Mucosa of descending colon (tissue), 3 donors: ENCODE results near the gene BRD3. TPM values are rescaled to one million over a fixed set of nuclear protein-coding genes. Genes with fewer than 3 reads are reported as not detected.

Source experiments
- ATAC-seq: fragments of 200-7000 bp; cut with Tn5 transposase; one replicate; pipeline ENCODE4 v1.9.1; 2020; ENCODE audit warnings: mild to moderate bottlenecking, moderate library complexity
- DNase-seq, 3 donors: peaks; one replicate each; pipeline ENCODE4 v3.0.0-alpha.2; 2020
- H3K36me3 ChIP-seq: fragments of 200-600 bp; one replicate; pipeline ENCODE4 v1.8.0; 2021; ENCODE audit warnings: low read depth, mild to moderate bottlenecking
- H3K4me1 ChIP-seq: fragments of 200-600 bp; one replicate; pipeline ENCODE4 v1.8.0; 2021; ENCODE audit warnings: low read depth, mild to moderate bottlenecking
- H3K4me3 ChIP-seq: fragments of 200-600 bp; one replicate; pipeline ENCODE4 v1.8.0; 2021; ENCODE audit warnings: mild to moderate bottlenecking
- H3K9me3 ChIP-seq: fragments of 200-600 bp; one replicate; pipeline ENCODE4 v1.8.0; 2021; ENCODE audit warnings: mild to moderate bottlenecking
- intact Hi-C, 2 donors: fragments of 100-400 bp; cut with DNase I in 1 of 2; cut with micrococcal nuclease in 1 of 2; formaldehyde crosslinking; loops; one replicate each; pipeline versions ENCODE4 v1.11.0 to v1.11.1; 2022; cut with DNase I, micrococcal nuclease
- total RNA-seq, 3 donors: library from RNA; stranded (reverse); fragmentation: NEBNext Ultra II Directional in 2 of 3; extraction: Animal tissue kit (Norgen Biotek cat#: 25700) in 2 of 3; gene quantifications; one replicate each; pipeline versions ENCODE4 v1.2.1 to v1.2.4, GENCODE V29; 2021 to 2023
- TF ChIP-seq, protein P1 (sequence below): fragments of 200-600 bp; IDR thresholded peaks from one replicate; pipeline ENCODE4 v1.8.0; 2022; ENCODE audit warnings: antibody characterized with exemption, mild to moderate bottlenecking
- donor health status: DM: no; HTN: no; CAD: no; lungs with moderate emphysema.
- donor health status: DM: no; HTN: no; CAD: no.
- donor health status: DM: no; HTN: yes; CAD: no.

Gene BRD3
- total RNA-seq, 3 donors from 2014 or later: 19.4 to 56.0 (median 29.4) TPM

DNA sequence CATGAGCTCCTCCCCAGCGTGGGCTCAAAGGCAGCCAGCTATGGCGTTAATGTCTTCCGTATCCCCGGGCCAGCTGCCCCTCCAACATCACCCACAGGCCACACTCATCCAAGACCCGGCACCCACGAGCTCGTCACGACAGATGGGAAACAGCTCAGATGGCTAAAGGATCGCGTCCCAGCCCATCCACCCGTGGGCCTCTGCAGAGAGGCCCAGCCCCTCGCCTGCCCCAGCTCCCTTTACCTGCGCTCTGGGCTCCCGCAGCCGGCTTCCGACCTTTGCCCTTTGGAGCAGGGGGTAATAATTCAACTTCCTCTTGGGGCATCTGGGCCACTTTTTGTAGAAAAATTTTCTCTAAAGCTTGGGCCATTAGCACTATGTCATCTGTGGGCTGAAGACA is 16.5 kb downstream of the BRD3 start:
- intact Hi-C loops: no loop called here
- no peak overlapping the region for H3K4me3 ChIP-seq
- ATAC-seq: no peak
- peak in 2 of 3 donors; percentile 28 to 37 for DNase-seq
- H3K36me3 ChIP-seq: peaks cover 3% of the 10 kb centered on the region
- peaks cover 10% of the 10 kb centered on the region for H3K4me1 ChIP-seq
- TF ChIP-seq, protein P1, sequence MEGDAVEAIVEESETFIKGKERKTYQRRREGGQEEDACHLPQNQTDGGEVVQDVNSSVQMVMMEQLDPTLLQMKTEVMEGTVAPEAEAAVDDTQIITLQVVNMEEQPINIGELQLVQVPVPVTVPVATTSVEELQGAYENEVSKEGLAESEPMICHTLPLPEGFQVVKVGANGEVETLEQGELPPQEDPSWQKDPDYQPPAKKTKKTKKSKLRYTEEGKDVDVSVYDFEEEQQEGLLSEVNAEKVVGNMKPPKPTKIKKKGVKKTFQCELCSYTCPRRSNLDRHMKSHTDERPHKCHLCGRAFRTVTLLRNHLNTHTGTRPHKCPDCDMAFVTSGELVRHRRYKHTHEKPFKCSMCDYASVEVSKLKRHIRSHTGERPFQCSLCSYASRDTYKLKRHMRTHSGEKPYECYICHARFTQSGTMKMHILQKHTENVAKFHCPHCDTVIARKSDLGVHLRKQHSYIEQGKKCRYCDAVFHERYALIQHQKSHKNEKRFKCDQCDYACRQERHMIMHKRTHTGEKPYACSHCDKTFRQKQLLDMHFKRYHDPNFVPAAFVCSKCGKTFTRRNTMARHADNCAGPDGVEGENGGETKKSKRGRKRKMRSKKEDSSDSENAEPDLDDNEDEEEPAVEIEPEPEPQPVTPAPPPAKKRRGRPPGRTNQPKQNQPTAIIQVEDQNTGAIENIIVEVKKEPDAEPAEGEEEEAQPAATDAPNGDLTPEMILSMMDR: no peak
- H3K9me3 ChIP-seq: no peaks in the 10 kb centered on the region

DNA sequence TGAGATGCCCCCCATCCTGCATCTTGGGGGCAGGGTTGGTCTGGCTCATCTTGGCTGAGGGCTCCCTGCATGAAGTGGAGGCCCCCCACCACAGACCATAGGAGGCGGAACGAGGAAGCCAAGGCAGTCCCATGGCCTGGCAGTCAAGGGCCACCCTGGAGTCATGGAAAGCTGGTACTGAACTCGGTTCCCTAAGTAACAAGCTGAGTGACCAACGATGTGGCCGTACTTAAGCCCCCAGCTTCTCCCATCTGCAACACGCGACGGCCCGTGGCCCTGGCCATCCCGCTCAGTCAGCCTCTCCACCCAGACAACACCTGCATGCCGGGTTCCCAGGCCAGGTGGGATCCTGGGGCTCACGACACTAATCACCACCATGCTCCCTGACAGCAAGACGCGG is 17.1 kb downstream of the BRD3 start:
- no peak for DNase-seq
- TF ChIP-seq, protein P1: no peak

DNA sequence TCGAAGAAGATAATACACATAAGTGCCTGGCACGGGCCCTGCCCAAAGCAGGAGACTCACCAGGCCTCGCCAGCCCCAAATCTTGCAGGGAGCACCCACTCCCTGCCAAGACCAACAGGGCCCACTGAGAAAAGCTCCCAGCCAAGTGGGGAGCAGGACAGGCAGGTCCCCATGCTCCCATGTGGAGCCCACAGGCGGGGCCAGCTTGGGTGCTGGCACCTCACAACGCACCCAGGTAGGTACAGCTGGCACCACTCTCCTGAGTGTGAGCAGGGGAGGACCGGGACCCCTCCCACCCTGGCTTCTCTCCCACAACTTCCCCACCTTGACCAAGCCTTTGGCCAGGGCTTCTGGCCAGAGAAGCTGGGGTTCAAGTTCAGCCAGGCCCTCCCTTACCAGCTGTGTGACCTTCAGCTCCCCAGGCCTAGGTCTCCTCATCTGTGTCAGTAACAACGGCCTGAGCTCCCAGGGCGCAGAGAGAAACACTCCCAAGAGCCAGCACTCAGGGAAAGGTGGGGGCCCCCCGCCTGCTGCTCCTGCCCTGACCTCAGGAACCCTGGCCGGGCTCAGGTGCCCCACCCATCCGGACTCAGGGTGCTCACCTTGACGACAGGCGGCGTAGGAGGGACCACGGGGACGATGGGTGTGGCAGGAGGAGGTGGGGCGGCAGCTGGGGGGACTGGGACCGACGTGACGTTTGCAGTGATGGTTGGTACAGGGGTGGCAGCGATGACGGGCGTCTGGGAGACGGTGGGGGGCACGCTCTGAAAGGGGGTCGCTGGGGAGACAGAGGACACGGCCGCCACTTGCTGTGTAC is 17.8 kb downstream of the BRD3 start:
- no peaks in the 10 kb centered on the region for H3K9me3 ChIP-seq
- peaks cover 3% of the 10 kb centered on the region for H3K36me3 ChIP-seq
- DNase-seq (peak; percentile 68 to 73 (median 68)), ATAC-seq (peak; percentile 75)
- intact Hi-C loops: no loop called here
- H3K4me3 ChIP-seq: no peak overlapping the region
- TF ChIP-seq, protein P1: no peak
- H3K4me1 ChIP-seq: no peaks in the 10 kb centered on the region

More for the DNA sequence above, 17.1 kb downstream of the BRD3 start:
- H3K4me3 ChIP-seq: no peak overlapping the region
- no peak for ATAC-seq
- no peaks in the 10 kb centered on the region for H3K9me3 ChIP-seq
- peaks cover 3% of the 10 kb centered on the region for H3K36me3 ChIP-seq
- intact Hi-C loops: no loop called here
- peaks cover 4% of the 10 kb centered on the region for H3K4me1 ChIP-seq

DNA sequence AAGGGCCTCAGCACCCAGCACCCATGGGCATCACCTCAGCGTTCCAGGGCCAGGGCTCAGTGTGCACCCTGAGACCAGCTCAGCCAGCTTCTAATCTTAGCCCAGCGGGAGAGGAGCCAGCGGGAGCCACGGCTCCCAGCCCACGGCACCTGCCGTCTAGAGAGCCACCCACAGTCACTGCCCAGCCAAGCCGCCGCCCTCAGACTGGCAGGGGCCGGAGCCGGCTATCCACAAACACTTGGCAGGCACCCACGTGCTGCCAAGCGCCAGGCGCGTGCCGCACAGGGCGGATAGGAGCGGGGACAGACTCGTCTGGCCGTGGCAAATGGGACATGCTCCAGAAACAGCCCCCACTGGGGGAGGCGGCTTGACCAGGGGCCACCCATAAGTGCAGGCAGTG is 18.6 kb downstream of the BRD3 start:
- no peak overlapping the region for H3K4me3 ChIP-seq
- intact Hi-C loops: no loop called here
- H3K36me3 ChIP-seq: peaks cover 3% of the 10 kb centered on the region
- TF ChIP-seq, protein P1: no peak
- no peaks in the 10 kb centered on the region for H3K4me1 ChIP-seq
- DNase-seq (peak in 1 of 3 donors; percentile 51), ATAC-seq (peak; percentile 23)
- no peaks in the 10 kb centered on the region for H3K9me3 ChIP-seq

DNA sequence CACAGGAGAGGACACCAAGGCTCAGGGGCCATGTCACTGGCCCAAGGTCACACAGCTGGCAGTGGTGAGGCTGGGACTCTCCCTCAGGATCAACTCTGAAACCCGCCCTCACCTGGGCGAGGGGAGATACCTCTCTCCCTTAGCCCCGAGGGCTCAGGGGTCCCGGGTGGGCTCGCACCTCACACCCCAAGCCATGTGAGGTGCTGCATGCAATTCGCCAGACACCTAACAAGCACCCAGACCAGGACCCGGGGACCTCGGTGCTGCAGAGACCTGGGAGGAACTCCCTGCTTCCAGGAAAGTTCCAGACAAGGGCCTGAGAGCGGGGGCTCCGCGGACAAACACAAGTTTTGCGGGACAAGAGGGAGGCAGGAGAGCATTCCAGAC is 19.3 kb downstream of the BRD3 start:
- intact Hi-C loops: no loop called here
- peaks cover 3% of the 10 kb centered on the region for H3K36me3 ChIP-seq

More for the DNA sequence above, 19.3 kb downstream of the BRD3 start:
- no peak for DNase-seq
- TF ChIP-seq, protein P1: no peak
- ATAC-seq: no peak
- no peaks in the 10 kb centered on the region for H3K4me1 ChIP-seq
- H3K4me3 ChIP-seq: no peak overlapping the region
- no peaks in the 10 kb centered on the region for H3K9me3 ChIP-seq
